OCI-LY3 (cell line): ENCODE measurements around the gene LRRC75B.
"Not testable (repeated sequence)": the region's sequence is repeated elsewhere in the genome, so short reads cannot be mapped to it uniquely, and the experiment has no call there.

Experiments
- EZH2phosphoT487 ChIP-seq: fragments of 200-600 bp; shearing (Covaris generic); IDR thresholded peaks from 2 replicates; pipeline ENCODE4 v1.6.1; 2018; ENCODE audit warnings: antibody characterized with exemption, mixed run types, low read depth
- TF ChIP-seq, protein P1 (sequence below): fragments of 200-600, 300-600 bp; sonication (generic); IDR thresholded peaks from 2 replicates; pipeline ENCODE4 v1.5.1; 2014; ENCODE audit warnings: antibody characterized with exemption, low read length, low read depth

DNA sequence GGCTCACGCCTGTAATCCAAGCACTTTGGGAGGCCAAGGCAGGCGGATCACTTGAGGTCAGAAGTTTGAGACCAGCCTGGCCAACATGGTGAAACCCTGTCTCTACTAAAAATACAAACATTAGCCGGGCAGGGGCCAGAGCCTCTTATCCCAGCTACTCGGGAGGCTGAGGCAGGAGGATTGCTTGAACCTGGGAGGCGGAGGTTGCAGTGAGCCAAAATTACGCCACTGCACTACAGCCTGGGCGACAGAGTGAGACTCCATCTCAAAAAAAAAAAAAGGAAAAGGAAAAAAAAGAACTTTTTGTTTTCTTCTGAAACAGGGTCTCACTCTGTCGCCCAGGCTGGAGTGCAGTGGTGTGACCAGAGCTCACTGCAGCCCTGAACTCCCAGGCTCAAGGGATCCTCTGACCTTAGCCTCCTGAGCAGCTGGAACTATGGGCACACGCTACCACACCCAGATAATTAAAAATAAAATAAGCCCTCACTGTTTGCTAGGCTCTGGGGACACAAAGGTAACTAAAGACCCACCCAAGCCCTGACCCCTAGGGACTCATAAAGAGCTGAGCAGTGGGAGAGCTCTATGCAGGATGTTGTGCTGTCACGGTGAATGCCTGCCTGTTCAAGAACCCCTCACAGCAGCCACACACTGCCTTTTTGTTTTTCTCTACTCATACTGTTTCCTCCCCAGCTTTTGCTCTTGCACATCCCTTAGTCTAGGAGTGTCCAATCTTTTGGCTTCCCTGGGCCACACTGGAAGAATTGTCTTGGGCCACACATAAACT lies 40.2 kb downstream of the LRRC75B start:
- TF ChIP-seq, protein P1, sequence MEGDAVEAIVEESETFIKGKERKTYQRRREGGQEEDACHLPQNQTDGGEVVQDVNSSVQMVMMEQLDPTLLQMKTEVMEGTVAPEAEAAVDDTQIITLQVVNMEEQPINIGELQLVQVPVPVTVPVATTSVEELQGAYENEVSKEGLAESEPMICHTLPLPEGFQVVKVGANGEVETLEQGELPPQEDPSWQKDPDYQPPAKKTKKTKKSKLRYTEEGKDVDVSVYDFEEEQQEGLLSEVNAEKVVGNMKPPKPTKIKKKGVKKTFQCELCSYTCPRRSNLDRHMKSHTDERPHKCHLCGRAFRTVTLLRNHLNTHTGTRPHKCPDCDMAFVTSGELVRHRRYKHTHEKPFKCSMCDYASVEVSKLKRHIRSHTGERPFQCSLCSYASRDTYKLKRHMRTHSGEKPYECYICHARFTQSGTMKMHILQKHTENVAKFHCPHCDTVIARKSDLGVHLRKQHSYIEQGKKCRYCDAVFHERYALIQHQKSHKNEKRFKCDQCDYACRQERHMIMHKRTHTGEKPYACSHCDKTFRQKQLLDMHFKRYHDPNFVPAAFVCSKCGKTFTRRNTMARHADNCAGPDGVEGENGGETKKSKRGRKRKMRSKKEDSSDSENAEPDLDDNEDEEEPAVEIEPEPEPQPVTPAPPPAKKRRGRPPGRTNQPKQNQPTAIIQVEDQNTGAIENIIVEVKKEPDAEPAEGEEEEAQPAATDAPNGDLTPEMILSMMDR = not testable (repeated sequence)
- not testable (repeated sequence) for TF ChIP-seq EZH2phosphoT487
